ENCODE results near the gene PRDM1. TPM values are rescaled to one million over a fixed set of nuclear protein-coding genes. Genes with fewer than 3 reads are reported as not detected.

Gene PRDM1
- 0.86 and 2.9 TPM in 2 replicates for total RNA-seq (2014; rRNA removed; shearing (Covaris generic))

DNA sequence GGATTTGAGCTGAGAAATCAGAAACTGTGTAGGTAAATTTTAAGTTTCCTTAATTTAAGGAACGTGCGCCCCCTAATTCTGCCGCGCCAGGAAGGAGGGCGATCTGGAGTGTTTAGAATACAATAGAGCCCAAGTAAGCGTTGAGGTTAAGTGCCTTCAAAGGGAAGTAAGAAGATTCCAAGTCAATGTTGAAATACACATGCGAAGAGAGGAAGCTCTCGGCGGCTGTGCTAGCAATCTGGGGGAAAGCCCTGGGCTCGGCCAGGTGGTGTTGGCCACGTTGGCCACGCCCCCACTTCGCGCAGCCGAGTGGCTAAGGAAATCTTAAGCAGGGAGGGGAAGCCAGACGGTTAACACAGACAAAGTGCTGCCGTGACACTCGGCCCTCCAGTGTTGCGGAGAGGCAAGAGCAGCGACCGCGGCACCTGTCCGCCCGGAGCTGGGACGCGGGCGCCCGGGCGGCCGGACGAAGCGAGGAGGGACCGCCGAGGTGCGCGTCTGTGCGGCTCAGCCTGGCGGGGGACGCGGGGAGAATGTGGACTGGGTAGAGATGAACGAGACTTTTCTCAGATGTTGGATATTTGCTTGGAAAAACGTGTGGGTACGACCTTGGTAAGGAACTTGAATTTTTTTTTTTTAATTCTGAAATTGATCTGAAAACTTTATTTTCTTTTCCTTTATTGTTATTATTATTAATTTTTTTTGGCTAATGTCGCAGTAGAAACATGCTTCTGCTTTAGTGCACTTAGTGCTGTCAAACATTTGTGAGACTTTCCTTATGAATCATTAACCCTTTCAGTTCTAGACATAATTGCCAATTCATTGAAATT is at the start of gene PRDM1:
Gene PRDM1 (plus strand): TSS at position 353 of the 830 bp plus-strand sequence. CDS start 218 bp downstream, at position 571.
- peak; percentile 82 for DNase-seq (ENCODE audit: low read depth)

DNA sequence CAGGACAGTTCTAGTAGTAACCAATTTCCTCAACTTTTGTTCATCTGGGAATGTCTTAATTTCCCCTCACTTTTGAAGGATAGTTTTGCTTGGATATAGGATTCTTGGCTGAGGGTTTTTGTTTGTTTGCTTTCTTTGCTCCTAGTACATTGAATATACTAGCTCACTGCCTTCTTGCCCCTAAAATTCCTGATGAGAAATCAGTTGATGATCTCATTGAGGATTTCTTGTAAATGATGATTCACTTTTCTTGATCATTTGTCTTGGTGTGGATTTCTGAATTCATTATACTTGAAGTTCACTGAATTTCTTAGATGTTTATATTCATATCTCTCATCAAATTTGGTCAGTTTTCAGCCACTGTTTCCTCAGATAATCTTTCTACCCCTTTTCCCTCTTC is 49.1 kb upstream of the PRDM1 start:
- DNase-seq (ENCODE audit: low read depth), result no peak

DNA sequence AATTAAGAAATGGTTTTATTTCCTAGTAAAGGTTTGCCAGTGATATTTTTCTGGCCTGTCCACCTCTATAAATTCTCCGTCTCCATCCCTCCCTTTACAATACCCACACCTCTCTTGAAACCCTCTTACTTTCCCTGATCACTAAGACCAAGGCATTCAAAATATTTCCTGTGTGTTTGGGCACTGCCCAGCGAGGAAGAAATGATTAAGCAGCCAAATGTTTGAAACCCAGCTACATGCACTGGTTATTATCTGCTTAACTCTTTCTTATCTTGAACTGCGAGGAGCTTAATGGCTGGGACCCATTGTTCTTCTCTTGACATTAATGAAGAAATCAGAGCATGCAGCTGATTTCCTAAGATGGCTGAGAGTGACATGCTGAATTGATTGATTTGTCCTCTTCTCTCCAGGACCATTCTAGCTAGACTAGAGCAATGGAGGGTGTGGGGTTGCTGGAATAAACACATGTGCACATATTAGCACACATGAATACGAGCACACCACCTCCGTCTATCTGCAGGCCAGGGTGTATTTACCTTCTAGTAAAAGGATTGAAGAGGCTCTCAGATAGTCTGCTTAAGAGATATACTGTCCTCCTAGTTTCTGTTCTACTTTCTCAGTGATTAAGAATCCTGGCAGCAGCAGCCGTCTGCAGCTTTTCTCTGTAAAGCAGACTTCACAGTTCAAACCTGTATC is 46.1 kb upstream of the PRDM1 start:
- DNase-seq (ENCODE audit: low read depth), result no peak

DNA sequence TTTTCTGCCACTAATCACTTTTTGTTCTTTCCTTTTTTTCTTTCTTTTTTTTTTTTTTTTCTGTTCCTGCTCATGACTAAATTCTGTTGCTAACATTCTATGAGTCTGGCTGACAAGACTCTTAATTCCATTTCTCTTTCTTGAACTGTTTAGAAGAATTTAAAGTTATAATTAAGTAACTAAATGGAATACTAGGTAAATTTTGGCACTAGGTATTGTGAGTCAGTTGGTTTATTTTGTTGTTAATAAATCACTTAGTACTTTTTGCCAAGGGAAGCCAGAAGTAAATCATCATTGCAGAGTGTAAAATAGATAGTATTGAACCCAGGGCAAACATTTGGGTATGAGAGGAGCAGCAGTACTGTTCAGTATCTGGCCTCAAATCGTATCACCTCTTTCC is 42.0 kb upstream of the PRDM1 start:
- no peak for DNase-seq (ENCODE audit: low read depth)

DNA sequence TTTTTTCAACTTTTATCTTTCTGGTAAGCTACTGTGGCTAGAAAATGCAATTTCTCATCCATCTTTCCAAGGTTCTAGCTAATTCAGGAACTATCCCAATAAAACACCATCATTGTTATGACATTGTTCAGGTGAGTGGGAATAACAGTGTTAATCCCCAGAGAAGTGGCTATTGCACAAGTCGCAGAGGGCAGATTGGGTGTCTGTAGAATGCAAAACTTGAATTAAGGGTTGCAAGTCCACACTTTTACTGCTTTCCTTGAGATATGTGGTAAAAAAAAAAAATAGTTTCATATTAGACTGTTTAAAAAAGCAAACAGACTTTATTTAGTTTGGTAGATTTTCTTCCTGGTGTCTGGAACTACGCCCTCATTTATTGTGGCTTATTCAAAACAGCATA is 41.1 kb upstream of the PRDM1 start:
- no peak for DNase-seq (ENCODE audit: low read depth)

DNA sequence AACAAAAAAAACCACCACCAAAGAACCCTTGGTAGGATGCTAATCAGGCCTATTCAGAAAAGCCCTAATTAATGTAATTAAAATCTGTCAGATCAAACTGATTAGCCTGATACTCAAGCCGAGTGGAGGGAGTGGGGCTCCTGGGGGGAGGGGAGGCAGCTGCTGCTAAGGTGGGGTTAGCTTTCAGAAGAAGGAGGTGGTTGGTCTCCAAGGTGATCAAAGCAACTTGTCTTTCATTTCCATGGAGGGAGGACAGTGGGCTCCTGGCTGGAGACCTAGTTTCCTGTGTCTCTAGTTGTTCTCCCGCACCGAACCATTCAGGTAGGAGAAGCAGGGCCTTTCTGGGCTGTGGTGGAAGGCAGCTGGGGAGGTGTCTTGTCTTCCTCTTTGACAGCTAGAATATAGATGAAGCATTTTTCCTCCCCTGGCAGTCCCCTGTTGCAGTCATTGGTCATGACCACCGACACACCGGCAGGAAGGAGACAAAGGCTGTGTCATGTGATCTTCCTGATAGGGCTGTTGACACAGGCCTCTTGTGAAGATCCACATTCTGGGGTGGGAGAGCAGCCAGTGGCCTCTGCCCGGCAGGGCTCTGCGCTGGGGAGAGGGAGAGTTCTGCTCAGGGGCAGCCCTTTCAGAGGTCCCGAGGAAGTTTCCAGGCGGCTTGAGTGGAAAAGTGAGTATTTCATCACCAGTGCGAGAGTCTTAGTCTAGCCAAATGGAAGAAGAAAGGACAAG is 39.9 kb upstream of the PRDM1 start:
- DNase-seq (ENCODE audit: low read depth), result no peak

DNA sequence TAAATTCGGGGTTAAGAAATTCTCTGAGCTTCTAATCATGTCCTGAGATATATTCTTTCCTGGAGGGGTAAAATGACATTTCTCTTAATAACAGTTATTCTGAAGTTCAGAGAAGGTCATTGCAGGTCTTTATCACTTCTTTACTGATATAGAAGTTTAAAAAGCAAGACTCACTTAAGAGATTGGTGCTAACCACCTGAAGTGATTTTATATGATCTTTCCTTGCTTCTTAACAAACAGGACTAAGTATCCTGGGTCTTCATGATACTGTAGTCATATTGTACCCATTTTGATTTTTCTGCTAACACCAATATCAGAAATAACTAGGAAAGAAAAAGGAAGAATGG is 39.3 kb upstream of the PRDM1 start:
- no peak for DNase-seq (ENCODE audit: low read depth)

DNA sequence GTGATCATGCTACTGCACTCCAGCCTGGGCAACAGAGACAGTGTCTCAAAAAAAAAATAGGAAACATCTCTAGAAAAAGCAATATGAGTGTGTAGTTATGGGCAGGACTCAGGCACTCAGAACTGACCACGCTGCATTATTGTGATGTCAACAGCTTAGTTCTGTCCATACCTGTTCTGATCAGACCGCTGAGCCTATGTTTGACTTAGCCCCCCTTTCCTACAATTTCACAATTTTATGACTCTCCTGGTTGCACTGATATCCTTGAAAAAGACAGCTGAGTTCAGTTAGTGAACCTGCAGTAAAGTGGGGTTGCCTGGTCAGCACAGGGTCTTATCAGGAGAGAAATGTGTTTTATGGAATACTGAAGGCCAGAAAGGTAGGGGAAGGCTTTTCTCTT is 37.8 kb upstream of the PRDM1 start:
- DNase-seq (ENCODE audit: low read depth), result no peak

DNA sequence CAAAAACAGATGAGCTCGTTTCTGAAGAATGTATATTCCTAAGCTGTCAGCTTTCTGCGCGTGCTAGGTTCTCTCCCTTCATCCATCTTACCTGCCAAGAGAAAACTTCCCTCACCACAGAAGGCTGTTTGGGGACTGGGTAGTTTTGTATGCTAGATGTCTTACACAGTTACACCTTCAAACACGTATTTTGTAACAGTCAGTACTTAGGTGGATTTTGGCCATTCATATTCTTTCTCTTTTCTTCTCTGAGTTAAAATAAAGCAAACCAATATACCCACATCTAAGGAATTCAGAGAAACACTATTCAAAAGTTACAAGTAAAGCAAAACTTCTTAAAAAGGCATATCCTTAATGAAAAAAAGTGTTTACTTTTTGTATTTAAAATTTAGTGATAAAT is 35.6 kb upstream of the PRDM1 start:
- DNase-seq (ENCODE audit: low read depth), result no peak

DNA sequence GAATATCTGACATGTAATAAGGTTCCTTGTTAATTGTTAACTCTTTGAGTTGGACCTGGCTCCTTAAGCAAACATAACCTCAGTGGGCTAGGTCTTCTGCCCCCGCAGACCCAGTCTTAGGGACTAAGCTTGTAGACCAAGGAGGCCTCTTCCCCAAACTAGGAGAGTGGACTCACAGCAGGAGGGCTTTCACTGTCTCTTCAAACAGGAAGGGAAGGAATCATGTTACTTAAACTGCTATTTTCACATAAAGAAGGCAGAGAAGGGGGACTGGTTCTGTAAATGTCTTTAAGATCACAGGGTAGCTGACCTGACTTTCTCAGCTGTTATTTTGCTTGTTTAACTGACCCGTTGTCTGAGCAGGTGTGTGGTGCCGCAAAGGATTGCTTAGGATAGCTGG is 34.9 kb upstream of the PRDM1 start:
- no peak for DNase-seq (ENCODE audit: low read depth)

DNA sequence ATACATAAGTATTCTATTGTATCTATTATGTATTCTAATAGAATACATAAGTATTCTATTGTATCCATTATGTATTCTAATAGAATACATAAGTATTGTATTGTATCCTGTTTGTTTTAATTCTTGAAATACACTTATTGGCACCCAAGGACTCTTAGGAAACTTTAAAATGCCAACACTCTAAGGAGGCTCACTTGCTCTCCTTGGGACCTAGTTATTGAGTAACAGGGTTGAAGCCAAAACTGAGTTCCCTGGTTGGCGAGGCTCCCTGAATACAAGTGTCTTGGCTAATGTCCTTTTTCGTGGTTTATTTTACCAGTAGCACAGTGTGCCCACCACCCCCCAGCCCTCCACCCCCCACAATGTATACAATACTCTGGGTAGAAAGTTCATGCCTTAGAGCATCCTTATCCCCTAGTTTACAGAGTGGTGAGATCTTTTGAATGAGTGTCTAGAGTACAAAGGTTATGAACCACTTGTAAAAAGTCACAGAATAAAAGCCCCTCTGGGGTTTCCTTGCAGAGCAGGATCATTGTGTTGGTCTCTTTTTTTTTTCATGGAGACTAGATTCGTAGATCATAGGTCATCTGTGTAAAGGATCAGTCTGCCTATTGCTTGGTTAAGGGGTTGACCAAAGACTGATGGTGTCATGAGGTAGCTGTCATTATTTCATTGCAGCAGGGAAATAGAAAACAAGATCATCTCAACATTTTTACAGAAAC is 32.5 kb upstream of the PRDM1 start:
- no peak for DNase-seq (ENCODE audit: low read depth)

DNA sequence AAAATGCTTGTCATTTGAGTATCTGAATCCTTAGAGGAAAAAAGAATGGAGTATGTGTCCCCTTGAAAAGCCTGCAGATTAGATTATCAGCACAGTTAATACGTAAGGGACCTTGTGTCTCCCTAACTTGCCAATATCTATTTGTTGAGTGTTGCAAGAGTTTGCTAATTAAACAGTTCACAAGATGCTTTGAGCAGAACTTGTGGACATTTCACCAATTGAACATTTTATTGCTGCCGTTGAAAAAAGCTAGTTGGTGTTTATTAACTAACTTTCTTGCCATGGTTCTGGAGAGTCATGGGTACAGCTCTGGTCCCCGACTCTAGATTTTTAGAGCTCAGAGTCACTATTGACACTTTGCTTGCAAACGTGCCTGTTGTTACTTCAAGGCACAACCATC is 30.6 kb upstream of the PRDM1 start:
- no peak for DNase-seq (ENCODE audit: low read depth)

DNA sequence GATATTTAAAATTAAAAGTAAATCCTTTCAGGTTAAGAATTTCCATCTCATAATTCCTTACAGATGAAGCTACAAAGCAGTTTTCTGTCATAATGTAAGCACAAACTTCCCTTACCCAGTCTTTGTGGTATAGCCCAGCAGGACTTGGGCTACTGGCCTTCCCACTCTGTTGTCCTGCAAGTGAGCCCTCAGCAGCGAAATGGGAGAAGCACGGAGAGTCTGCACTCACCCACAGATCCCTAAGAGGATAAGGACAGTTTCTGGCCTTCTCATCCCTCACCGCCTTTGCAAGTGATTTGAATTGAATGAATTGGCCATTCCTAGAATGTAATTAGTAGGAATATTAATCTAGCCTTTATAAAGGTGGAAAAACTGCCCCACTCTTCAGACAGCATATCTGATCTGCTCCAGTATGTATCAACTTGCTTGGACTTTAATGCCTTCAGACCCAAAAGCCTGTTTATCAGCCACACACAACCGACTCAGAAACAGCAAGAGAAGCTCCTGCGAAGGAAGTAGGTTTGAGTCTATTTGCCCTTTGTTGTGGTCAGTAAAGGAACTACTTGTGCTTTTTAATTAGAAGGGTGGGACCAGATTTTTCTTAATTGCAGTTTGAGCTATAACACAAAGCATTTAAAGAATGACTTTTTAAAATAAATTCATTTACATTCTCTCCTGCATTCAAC is 29.9 kb upstream of the PRDM1 start:
- no peak for DNase-seq (ENCODE audit: low read depth)

DNA sequence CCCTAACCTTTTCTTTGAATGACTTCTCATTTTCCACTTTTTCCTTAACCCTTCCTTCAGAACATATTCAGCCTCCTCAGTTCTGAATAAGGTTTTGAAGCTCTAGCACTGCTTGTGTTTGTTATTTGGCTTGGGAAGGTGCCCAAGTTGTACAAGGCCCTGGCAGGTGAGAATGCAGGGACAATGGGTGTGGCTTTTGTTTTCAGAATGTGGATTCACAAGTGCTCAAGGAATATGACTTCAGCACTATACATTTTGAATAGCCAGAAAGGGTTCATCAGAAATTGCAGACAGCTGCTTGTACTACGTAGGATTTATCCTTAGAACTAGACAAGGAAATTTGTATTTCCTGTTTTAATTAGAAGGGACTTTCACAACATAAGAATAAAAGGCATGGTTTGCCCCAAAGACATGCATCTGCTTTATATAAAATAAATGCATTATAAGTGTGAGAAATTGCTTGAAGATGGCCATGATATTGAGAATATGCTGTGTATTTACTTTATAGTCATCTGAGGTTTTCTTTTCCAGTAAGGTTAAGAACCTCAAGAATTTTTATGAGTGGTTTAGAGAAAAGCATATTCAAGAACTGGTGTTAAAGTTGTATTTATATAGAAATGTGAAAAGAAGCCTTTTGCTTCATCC is 29.3 kb upstream of the PRDM1 start:
- no peak for DNase-seq (ENCODE audit: low read depth)

DNA sequence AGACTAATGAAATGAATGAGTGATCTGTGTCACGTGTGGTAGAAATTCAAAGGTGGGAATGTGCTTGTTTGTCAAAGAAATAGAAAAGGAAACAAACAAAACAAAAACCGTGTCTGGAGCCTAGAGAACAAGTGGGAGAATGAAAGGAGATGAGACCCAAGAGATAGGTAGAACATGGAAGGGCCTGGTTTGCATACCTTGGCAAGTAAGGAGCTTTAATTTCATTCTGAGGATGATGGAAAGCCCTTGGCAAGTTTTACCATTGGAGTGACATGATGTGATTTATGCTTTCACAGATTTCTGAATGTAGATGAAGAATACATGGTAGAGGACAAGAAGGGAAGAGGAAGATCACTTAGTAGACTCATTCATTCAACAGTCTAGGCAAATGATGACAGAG is 26.8 kb upstream of the PRDM1 start:
- no peak for DNase-seq (ENCODE audit: low read depth)

DNA sequence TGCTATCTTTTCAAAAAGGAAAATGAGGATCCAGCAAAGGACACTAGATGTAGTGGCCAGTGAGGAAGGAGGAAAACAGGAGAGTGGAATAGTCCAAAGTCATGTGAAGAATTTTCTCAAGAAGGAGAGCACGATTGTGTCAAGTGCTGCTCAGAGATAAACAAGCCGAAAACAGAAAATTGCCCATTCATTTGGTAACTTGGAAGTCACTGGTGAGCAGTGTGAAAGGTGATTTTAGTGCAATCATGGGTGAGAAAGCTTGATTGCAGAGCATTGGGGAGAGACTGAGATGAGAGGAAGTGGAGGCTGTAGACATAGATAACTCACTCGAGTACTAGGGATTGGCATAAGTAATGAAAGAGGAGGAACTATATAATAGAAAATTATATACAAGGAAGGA is 26.0 kb upstream of the PRDM1 start:
- no peak for DNase-seq (ENCODE audit: low read depth)

DNA sequence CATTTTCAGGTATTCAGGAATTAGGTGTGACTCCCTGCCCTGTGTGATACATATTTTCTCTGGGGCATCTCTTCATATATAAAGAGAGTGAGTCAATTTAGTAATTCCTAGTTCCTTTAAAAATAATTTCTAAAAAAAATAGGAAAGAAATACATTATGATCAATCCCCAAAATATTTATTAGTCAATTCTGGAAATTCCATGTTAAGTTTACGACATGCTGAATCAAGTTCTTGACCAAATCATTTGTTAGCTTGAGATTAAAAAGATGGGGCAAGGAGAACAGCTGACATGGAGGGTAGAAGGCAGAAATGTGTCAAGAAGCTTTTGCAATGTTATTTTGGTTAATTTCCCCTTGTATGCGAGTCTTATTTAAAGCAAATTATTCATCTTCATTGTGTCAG is 22.7 kb upstream of the PRDM1 start:
- DNase-seq (ENCODE audit: low read depth), result no peak

DNA sequence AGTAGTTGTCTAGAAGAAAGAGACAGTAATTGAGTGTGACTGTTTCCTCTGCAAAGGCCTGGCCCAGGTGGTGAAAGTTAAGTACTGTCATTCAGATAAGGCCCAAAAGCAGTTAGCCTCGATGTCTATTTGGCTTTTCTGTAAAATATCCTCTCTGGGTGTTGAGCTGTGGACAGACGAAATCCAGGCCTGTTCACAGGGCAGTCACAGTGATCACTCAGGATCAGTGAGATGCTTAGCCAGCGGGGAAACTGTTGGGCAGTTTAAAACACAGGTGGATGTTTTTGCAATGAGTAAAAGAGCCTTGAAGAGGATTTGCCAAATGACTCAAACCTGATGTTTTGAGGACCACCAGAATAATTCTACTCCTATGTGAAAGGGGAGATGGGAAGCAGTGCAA is 22.0 kb upstream of the PRDM1 start:
- DNase-seq (ENCODE audit: low read depth), result no peak

DNA sequence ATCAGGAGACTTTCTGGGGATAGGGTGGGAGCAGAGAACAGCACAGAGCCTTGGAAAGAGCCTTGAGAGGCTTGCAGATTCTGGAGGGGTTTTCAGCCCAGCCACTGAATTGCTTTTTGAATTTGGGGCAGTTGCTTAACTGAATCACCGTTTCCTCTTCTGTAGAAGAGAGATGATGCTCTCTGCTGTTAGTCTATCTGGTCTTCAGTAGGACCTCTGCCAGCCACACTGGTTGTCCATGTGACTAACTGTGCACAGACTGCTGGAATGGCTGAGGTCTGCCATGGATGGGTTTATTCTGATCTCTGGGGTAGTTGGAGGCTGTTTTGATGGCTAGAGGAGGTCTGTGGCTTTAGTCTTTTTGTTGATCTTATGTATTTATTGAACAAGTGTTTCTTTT is 21.4 kb upstream of the PRDM1 start:
- no peak for DNase-seq (ENCODE audit: low read depth)

DNA sequence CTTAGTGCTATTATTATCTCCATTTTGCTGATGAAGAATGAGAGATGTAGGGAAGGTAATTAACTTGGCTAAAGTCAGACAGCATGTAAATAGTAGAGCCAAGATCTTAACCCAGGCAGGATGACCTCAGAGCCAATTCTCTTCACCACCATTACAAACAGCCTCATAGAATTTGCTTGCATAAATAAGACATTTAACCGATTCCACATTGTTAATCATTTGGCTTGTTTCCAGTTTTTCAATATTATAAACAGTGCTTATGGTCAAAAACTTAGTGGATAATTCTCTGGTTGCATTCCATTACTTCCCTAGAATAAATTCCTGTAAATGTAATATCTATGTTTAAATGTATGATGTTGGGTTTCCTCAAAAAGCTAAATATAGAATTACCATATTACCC is 19.1 kb upstream of the PRDM1 start:
- no peak for DNase-seq (ENCODE audit: low read depth)

DNA sequence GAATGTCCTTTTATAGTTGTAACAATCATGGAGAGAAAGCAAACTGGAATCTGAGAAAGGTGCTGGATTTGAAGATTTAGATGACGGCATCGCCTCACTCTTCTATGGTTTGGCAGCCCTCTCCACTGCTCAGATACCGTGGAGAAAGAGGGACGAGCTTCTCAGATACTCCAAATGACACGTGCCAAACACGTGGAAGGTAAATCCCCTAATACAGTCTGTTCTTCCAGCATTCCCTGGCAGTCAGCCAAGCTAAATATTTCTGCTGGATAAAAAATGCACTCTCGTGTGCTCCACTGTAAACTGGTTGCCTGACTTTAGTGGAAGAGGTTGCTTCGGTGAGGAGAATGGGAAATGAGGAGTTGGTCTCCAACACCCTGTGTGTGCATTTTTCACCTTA is 16.7 kb upstream of the PRDM1 start:
- peak; percentile 84 for DNase-seq (ENCODE audit: low read depth)
